ENCODE measurements around the gene LRIG1. TPM values are rescaled to one million over a fixed set of nuclear protein-coding genes. Genes with fewer than 3 reads are reported as not detected.

Gene LRIG1
- total RNA-seq, 1 donor from 2014 or later, result 50.8 TPM

- DNase-seq (ENCODE audit: low spot score) (no peak), ATAC-seq (no peak)
- intact Hi-C loops (cut with DNase I), result no loop called here
Observed at GRCh38 chr3:66413151-66413751, 87.6 kb downstream of the LRIG1 start.

DNA sequence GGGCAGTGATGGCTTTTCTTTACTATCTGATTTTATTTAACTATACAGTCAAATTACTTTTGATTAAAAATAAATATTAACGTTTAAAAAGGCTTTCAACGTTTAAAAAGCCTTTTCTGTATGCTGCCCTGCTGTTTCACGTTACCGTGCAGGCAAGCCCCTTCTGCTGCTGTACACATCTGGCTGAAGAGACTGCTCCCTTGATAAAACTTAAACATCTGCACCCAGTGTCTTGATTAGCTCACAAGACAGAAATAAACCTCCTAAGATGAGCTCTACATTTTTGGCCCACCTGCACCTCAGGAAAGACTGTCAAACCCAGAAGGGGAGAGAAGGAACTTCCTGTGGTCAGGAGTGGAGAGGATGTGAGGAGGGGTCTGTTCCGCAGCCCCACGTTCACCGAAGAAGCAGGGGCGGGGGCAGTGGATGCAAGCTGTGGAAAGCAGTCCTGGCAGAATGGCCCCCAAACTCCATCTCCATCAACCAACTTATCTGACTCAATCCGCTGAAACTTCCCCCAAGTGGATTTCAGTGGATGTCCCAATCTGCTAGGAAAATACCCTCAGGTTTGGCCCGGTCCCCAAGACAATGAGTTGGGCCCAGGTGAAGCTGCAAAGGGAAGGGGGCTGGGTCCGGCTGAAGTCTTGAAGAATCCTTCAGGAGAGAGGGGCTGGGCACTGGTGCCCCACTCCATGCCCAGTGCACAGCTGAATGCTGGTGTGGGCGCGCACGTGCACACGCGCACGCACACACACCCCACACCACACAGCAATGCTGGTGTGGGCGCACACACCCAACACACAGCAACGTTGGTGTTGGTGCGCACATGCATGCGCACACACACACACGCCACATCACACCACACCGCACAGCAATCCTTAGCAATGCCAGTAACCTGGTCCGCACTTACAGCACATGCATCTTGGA lies 88.6 kb downstream of the LRIG1 start:
- DNase-seq (ENCODE audit: low spot score) (no peak), ATAC-seq (no peak)
- intact Hi-C loops (cut with DNase I), result no loop called here

- DNase-seq (ENCODE audit: low spot score) (no peak), ATAC-seq (no peak)
- intact Hi-C loops (cut with DNase I), result no loop called here
Observed at GRCh38 chr3:66411474-66411873, 89.3 kb downstream of the LRIG1 start.

GRCh38 chr3:66410976-66411375 lies 89.8 kb downstream of the LRIG1 start:
- ATAC-seq (no peak), DNase-seq (ENCODE audit: low spot score) (no peak)
- intact Hi-C loops (cut with DNase I), result no loop called here

DNA sequence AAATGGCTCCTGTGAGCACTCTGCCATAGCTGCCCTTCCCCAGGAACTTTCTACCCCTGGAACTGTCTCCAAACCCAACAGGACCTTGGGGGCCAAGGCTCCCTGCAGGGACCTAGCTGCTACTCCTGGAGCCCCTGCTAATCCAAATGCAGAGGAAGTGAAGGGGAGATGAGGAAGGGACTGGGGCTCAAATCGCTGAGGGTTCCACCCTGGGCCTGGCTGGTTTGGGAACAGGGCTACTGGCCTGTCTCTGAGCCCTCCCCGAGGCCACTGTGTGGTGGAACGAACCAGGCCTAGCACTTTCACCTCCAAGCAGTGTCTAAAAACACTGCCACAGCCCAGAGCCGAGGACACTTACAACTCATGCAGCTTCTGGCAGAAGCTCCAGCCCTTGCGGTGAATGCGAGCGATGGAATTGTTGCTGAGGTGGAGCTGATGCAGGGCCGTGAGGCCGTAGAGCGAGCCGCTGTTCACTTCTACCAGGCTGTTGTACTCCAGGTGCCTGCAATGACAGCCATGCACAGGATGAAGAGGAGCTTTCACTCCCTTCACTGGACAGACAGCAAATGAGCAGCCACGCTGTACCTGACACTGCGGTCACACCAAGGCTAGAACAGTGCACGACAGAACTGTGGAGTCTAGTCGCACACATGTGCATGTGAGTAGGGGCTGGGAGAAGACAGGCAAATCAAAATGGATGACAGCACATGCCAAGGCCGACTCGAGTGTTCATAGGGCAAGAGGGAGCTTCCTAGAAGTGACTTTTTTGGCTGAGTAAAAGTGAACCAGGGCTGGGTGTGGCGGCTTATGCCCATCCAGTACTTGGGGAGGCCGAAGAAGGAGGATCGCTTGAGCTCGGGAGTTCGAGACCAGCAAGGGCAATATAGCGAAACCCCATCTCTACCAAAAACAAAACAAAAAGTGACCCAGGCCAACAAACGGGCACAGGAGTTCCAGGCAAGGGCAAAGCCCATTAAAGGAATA lies 90.8 kb downstream of the LRIG1 start:
- no peak for ATAC-seq
- DNase-seq (ENCODE audit: low spot score), result no peak
- intact Hi-C loops (cut with DNase I), result loop anchor here (10.0 kb wide), 1 partner anchor 405 kb away; no protein-coding TSS in a partner anchor

DNA sequence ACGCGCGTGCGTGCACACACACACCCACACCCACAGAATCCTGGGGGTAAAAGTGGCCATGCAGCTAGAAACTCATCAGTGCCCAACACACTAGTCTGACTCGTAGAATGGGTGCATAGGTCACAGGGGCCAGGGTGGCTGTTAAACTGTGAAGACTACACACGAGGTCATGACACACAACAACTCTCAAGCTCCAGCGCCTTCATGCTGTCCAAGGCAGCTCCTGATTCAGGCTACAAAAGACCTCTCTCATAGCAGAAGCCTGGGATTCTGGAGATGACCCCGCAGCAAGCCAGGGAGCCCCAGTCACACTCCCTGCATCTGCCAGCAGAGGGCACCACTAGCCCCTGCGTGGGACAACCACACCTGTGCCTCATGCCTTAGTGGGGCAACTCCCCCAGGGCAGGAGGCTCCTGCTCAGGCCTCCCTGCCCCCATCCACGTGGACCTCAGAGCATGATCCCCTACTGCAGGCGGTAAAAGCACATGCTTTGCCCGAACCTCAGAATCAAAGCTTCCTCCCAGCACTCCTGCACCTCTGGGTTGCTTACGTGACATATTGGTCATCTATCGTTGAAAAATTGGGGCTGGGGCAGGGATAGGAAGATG lies 93.1 kb downstream of the LRIG1 start:
- intact Hi-C loops (cut with DNase I), result loop anchor here (10.0 kb wide), 1 partner anchor 407 kb away; no protein-coding TSS in a partner anchor
- peak; percentile 81 for ATAC-seq
- peak; percentile 87 for DNase-seq (ENCODE audit: low spot score)

DNA sequence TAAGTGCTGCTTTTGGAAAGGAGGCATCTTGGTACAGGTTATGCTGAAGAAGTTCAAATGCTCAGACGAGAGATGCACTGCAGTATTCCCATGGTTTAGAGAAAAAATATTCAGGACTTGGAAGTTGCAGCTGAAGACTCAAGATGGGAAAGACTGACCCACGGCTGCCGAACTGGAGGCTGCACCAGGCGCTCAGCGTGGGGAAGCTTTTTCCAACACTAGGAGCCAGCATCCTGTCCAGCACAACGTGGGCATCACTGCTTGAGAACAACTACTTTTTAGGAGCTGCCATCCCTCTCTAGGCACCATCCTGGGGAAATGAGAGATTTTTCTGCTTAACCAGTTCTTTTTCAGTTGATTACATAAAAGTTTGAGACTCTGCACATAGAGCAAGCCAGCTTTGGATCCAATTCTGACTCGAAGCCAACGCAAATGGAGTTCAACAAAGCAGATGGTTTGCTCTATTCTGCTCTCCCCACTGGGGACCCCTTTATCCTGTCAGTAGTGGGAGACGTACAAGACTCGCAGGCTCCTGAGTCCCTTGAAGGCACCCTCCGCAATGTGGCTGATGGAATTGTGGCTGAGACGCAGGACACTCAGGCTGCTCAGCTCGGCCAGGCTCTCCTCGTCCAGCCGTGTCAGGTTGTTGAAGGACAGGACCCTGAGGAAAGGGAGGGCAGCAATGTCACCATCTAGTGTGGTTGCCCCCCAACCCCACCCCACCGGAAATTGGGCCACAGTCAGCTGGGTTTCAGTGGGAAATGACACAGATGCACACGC lies 93.8 kb downstream of the LRIG1 start:
- ATAC-seq, result no peak
- no peak for DNase-seq (ENCODE audit: low spot score)
- intact Hi-C loops (cut with DNase I), result loop anchor here (10.0 kb wide), 1 partner anchor 408 kb away; no protein-coding TSS in a partner anchor

DNA sequence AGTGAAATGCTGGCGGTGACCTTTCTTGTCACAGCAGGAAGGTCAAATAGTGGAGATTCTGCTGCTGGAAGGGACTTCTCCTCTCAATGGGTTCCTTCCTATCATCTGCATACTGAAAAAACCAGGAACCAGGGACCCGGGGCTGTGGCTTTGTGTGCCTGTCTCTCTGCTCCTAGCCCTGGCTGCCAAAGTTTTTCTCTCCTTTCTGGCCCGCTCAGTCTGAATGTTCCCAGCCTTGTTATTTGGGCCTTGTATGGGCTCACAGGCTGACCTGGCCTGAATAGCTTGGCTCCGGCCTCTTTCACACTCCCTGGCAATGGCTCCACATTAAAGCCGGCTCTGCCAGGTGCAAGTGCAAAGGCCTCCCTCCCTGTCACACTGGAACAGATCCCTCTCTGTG lies 94.7 kb downstream of the LRIG1 start:
- no peak for DNase-seq (ENCODE audit: low spot score)
- peak; percentile 20 for ATAC-seq
- intact Hi-C loops (cut with DNase I), result loop anchor here (10.0 kb wide), 1 partner anchor 409 kb away; no protein-coding TSS in a partner anchor

- intact Hi-C loops (cut with DNase I), result loop anchor here (10.0 kb wide), 1 partner anchor 409 kb away; no protein-coding TSS in a partner anchor
- ATAC-seq (no peak), DNase-seq (ENCODE audit: low spot score) (no peak)
Observed at GRCh38 chr3:66405701-66406091, 95.1 kb downstream of the LRIG1 start.

DNA sequence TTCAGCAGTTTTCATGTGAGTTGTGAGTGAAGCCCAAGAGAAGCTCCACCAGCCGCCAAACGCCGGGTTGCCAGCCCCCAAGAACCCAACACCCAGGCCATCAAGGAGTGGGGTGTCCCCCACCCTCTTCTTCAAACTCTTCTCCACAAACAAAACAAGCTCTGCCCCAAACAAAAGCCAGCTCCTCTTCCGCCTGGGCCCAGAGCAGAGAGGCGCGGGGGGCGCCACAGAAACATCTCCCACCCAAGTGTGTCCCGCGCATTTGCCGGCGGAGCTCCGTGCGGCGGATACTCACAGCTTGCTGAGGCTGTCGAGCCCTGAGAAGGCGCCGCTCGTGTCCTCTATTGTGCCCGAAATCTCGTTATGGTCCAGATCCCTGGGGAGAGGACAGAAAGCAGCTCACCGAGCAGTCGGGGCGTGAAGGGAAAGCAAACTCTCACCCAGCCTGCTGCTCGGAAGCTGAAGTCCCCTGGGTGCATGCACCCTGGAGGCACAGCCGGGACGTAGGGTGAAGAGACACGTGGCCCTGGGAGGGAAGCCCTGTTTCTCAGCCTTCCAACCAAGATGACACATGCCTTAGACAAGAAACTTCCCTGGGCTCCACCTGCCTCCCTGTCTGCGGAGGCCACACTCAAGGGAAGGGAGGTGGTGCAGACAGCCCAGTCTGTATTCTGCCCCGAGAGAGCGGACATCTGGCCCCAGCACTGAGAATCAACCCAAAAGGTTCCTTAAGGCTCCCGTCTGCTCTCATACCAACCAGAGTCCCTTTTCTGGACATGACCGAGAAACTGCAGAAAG lies 95.7 kb downstream of the LRIG1 start:
- intact Hi-C loops (cut with DNase I), result loop anchor here (10.0 kb wide), 1 partner anchor 410 kb away; no protein-coding TSS in a partner anchor
- no peak for DNase-seq (ENCODE audit: low spot score)
- no peak for ATAC-seq

DNA sequence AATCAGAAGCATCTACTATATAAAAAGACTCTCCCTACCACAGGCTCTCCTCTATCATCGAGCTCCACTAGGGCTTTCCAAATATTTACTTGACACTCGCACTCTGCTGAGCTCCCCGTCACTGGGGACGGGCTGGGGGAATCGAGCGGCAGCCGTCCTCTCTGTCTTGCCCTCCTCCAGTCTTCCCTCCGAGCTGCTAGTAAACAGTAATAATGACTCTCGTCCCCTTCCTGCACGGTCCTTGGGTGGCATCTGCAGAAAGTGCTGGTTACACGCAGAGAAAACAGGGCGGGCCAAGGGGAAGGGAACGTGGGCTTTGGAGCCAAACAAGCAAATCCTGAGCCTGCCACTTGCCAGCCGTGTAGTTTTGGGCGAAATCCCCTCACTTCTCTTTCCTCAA lies 96.6 kb downstream of the LRIG1 start:
- ATAC-seq, result no peak

GRCh38 chr3:66403323-66403990 lies 97.4 kb downstream of the LRIG1 start:
- intact Hi-C loops (cut with DNase I), result loop anchor here (10.0 kb wide), 1 partner anchor 411 kb away; no protein-coding TSS in a partner anchor
- no peak for ATAC-seq
- DNase-seq (ENCODE audit: low spot score), result no peak

More for the DNA sequence above, 96.6 kb downstream of the LRIG1 start:
- DNase-seq (ENCODE audit: low spot score), result no peak
- intact Hi-C loops (cut with DNase I), result loop anchor here (10.0 kb wide), 1 partner anchor 411 kb away; no protein-coding TSS in a partner anchor

DNA sequence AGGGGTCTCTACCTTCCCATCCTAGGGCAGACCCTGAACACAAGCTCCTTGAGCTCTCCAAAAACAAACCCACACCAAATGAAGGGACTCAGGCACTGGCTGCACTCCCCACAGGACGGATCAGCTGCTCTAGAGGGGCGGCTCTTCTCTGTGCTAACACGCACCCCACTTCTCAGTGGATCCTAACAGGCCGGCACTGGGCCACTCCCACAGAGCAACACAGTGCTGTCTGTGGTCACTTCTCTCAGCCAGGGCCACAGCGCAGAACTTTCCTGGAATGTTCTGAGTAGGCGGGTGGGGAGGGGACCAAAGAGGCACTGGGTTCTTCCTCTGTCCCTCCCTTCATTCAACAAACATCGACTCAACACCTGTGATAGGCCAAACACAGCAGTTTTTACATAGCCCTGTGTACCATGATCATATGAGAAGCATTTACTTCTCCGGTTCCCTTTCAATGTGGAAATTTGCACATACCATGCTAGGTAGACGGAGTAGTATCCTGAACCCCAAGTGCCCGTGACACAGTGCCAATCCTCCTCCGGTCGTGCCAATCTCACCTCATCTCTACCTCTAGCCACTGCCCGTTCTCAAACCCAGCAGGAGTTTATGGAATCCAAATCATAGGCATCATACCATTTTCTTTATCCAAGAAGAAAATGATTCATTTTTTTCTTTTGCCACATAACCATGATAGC lies 98.1 kb downstream of the LRIG1 start:
- intact Hi-C loops (cut with DNase I), result loop anchor here (10.0 kb wide), 1 partner anchor 412 kb away; no protein-coding TSS in a partner anchor
- ATAC-seq, result peak; percentile 82
- DNase-seq (ENCODE audit: low spot score), result no peak

- DNase-seq (ENCODE audit: low spot score), result no peak
- intact Hi-C loops (cut with DNase I), result loop anchor here (10.0 kb wide), 1 partner anchor 413 kb away; no protein-coding TSS in a partner anchor
- peak; percentile 40 for ATAC-seq
Observed at GRCh38 chr3:66401675-66402491, 98.9 kb downstream of the LRIG1 start.

DNA sequence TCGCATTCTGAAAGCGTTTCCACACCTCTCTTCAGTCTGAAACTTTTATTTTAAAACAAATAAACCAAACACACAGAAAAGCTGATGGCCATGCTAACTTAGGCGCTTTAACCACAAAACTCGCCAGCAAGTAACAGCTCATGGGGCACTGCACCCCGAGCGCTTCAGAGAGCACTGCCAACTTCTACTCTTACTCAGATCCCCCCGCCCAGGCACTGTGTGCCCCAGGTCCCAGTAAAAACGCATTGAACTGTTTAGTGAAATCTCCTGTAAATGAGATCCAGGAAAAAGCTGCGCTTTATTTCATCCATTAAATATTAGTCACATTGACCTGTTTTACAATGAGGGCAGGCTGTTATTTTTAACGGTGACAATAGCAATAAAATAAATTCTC lies 99.7 kb downstream of the LRIG1 start:
- DNase-seq (ENCODE audit: low spot score), result no peak
- intact Hi-C loops (cut with DNase I), result loop anchor here (10.0 kb wide), 1 partner anchor 414 kb away; no protein-coding TSS in a partner anchor
- no peak for ATAC-seq

All from sciatic nerve (tissue), 2 donors.